HG03520 (cell line): ENCODE results near the gene ZNF180.
"Not testable (repeated sequence)": the region's sequence is repeated elsewhere in the genome, so short reads cannot be mapped to it uniquely, and the experiment has no call there.

Source experiments
- ATAC-seq: cut with Tn5 transposase; IDR thresholded peaks from one replicate; pipeline ENCODE4 v1.9.1; 2021; ENCODE audit warnings: mild to moderate bottlenecking, moderate library complexity; ENCODE audit not compliant: unreplicated experiment

The ZNF180 gene

GRCh38 chr19:44499962-44500949 is at the start of gene ZNF180:
TSS of gene ZNF180 (minus strand) at chr19:44500522. CDS start at chr19:44497334, 3,188 bp downstream.
- peak; percentile 88 for ATAC-seq

GRCh38 chr19:44549507-44549906 is 49.2 kb upstream of the ZNF180 start:
- no peak for ATAC-seq

- ATAC-seq: no peak
These were observed 48.4 kb upstream of the ZNF180 start for GRCh38 chr19:44548736-44549135.

- ATAC-seq: no peak
These were observed 43.7 kb upstream of the ZNF180 start for GRCh38 chr19:44544031-44544430.

- ATAC-seq: no peak
These were observed 42.3 kb upstream of the ZNF180 start for GRCh38 chr19:44542671-44543070.

- ATAC-seq: no peak
These were observed 40.4 kb upstream of the ZNF180 start for GRCh38 chr19:44540736-44541135.

GRCh38 chr19:44539991-44540390 is 39.7 kb upstream of the ZNF180 start:
- no peak for ATAC-seq

- ATAC-seq: no peak
These were observed 39.0 kb upstream of the ZNF180 start for GRCh38 chr19:44539236-44539826.

GRCh38 chr19:44535361-44535760 is 35.0 kb upstream of the ZNF180 start:
- ATAC-seq: not testable (repeated sequence)

GRCh38 chr19:44532819-44533218 is 32.5 kb upstream of the ZNF180 start:
- no peak for ATAC-seq

GRCh38 chr19:44530777-44531176 is 30.5 kb upstream of the ZNF180 start:
- no peak for ATAC-seq

GRCh38 chr19:44529536-44529935 is 29.2 kb upstream of the ZNF180 start, which contains the start of gene CEACAM20:
TSS of gene CEACAM20 (minus strand) at chr19:44529675. CDS start at chr19:44529509, 166 bp downstream.
- ATAC-seq: no peak

GRCh38 chr19:44527554-44527953 is 27.2 kb upstream of the ZNF180 start:
- ATAC-seq: no peak

- no peak for ATAC-seq
These were observed 25.6 kb upstream of the ZNF180 start for GRCh38 chr19:44525721-44526430.

- ATAC-seq: no peak
These were observed 21.0 kb upstream of the ZNF180 start for GRCh38 chr19:44521370-44521769.

GRCh38 chr19:44517146-44517545 is 16.8 kb upstream of the ZNF180 start:
- ATAC-seq: no peak

GRCh38 chr19:44515907-44516306 is 15.6 kb upstream of the ZNF180 start:
- ATAC-seq: no peak

GRCh38 chr19:44515031-44515430 is 14.7 kb upstream of the ZNF180 start:
- no peak for ATAC-seq

- ATAC-seq: no peak
These were observed 12.3 kb upstream of the ZNF180 start for GRCh38 chr19:44512326-44513298.

GRCh38 chr19:44509478-44509877 is 9.2 kb upstream of the ZNF180 start:
- no peak for ATAC-seq
